H1 (cell line): ENCODE data around the gene AFG1L. TPM values are rescaled to one million over a fixed set of nuclear protein-coding genes. Genes with fewer than 3 reads are reported as not detected.

Experiments
- CTCF ChIA-PET: fragments of 300-600 bp; sonication (Branson Sonifier 250); formaldehyde crosslinking; loops from one replicate; lab custom pipeline; 2021; ENCODE audit not compliant: partially characterized antibody; lab: Charles Lee
- POLR2A ChIA-PET: fragments of 300-600 bp; sonication (Branson Sonifier 250); formaldehyde crosslinking; loops from one replicate; lab custom pipeline; 2021; ENCODE audit warnings: inconsistent platforms; ENCODE audit not compliant: partially characterized antibody; lab: Charles Lee
- DNase-seq, 2 experiments: peaks; one replicate each; pipeline versions ENCODE4 v3.0.0 to v3.0.0-alpha.2; 2010 to 2022; ENCODE audit warnings: low spot score in 2 of 2, low read depth in 1 of 2, mixed read lengths in 1 of 2
- FAIRE-seq: peaks from 2 replicates; lab custom pipeline; 2011; peaks lifted over from hg19 to GRCh38; lab: Jason Lieb, UNC
- H2AFZ ChIP-seq: 2 replicates; pipeline ENCODE4 v1.8.1; 2012; ENCODE audit warnings: low read length, inconsistent platforms
- H2AK5ac ChIP-seq: 2 replicates; pipeline ENCODE4 v1.6.1; 2013; ENCODE audit warnings: low read depth, low read length
- H2BK120ac ChIP-seq: replicated peaks from 2 replicates; pipeline ENCODE3; 2013; ENCODE audit warnings: low read depth, low read length, inconsistent platforms
- H2BK12ac ChIP-seq: 2 replicates; pipeline ENCODE4 v1.6.1; 2013; ENCODE audit warnings: low read depth, low read length
- H2BK15ac ChIP-seq: 2 replicates; pipeline ENCODE4 v1.6.1; 2013; ENCODE audit warnings: low read length
- H2BK20ac ChIP-seq: 2 replicates; pipeline ENCODE4 v1.6.1; 2013; ENCODE audit warnings: low read length
- H2BK5ac ChIP-seq: 2 replicates; pipeline ENCODE4 v1.6.1; 2013; ENCODE audit warnings: low read depth, low read length
- H3K14ac ChIP-seq: 2 replicates; pipeline ENCODE4 v1.6.1; 2013; ENCODE audit warnings: inconsistent platforms; ENCODE audit not compliant: insufficient read length
- H3K18ac ChIP-seq: 2 replicates; pipeline ENCODE4 v1.6.1; 2013; ENCODE audit warnings: low read length; ENCODE audit errors: extremely low read depth
- H3K23ac ChIP-seq: 2 replicates; pipeline ENCODE4 v1.6.1; 2013; ENCODE audit warnings: inconsistent platforms; ENCODE audit not compliant: insufficient read length
- H3K23me2 ChIP-seq: 2 replicates; pipeline ENCODE4 v1.6.1; 2013; ENCODE audit warnings: low read depth, low read length
- H3K27ac ChIP-seq: 2 replicates; pipeline ENCODE4 v1.6.1; 2011; ENCODE audit warnings: low read depth, low read length, inconsistent platforms
- H3K27me3 ChIP-seq, 4 experiments: replicated peaks in 1 of 4; 1 replicate in 1 of 4; 2 replicates in 3 of 4; pipeline versions ENCODE4 v1.6.1 to v1.8.1; 2011 to 2013; ENCODE audit warnings: low read length in 3 of 4, mild to moderate bottlenecking in 3 of 4, inconsistent platforms in 2 of 4, mixed read lengths in 2 of 4, moderate library complexity in 1 of 4; ENCODE audit not compliant: control insufficient read depth in 3 of 4, insufficient read depth in 3 of 4; ENCODE audit errors: extremely low read depth in 1 of 4
- H3K36me3 ChIP-seq, 4 experiments: 2 replicates each; pipeline versions ENCODE4 v1.6.1 to v1.8.1; 2011 to 2013; ENCODE audit warnings: mild to moderate bottlenecking in 4 of 4, low read length in 3 of 4, moderate library complexity in 2 of 4, control low read depth in 1 of 4, inconsistent platforms in 1 of 4; ENCODE audit not compliant: insufficient read depth in 4 of 4, control insufficient read depth in 2 of 4
- H3K4ac ChIP-seq: replicated peaks from 2 replicates; pipeline ENCODE3; 2013; ENCODE audit warnings: low read length, low read depth, mixed read lengths, inconsistent platforms; ENCODE audit not compliant: insufficient read length
- H3K4me1 ChIP-seq, 4 experiments: replicated peaks in 1 of 4; 1 replicate in 1 of 4; 2 replicates in 3 of 4; pipeline versions ENCODE4 v1.6.1 to v1.8.1; 2011 to 2013; ENCODE audit warnings: low read length in 3 of 4, inconsistent platforms in 2 of 4, mixed read lengths in 1 of 4; ENCODE audit not compliant: insufficient read depth in 4 of 4, control insufficient read depth in 3 of 4
- H3K4me2 ChIP-seq, 2 experiments: 2 replicates each; pipeline versions ENCODE4 v1.6.1 to v1.8.1; 2011 to 2013; ENCODE audit warnings: low read depth in 2 of 2, low read length in 2 of 2, control low read depth in 1 of 2, inconsistent platforms in 1 of 2, mild to moderate bottlenecking in 1 of 2; ENCODE audit not compliant: insufficient read depth in 1 of 2
- H3K4me3 ChIP-seq, 4 experiments: fragments of 200-600, 300-600 bp in 1 of 4; sonication (generic), shearing (Covaris generic), sonication (Bioruptor Twin) in 1 of 4; 2 replicates each; pipeline versions ENCODE4 v1.5.1 to v1.8.1; 2011 to 2016; ENCODE audit warnings: low read length in 4 of 4, low read depth in 3 of 4, control low read depth in 2 of 4, inconsistent platforms in 2 of 4, mild to moderate bottlenecking in 2 of 4, mixed read lengths in 1 of 4, moderate library complexity in 1 of 4; ENCODE audit not compliant: insufficient read depth in 2 of 4; ENCODE audit errors: extremely low read depth in 1 of 4
- H3K56ac ChIP-seq: replicated peaks from 2 replicates; pipeline ENCODE3; 2013; ENCODE audit warnings: low read depth, mild to moderate bottlenecking, mixed read lengths, low read length, inconsistent platforms; ENCODE audit not compliant: insufficient read length
- H3K79me1 ChIP-seq: 2 replicates; pipeline ENCODE4 v1.6.1; 2013; ENCODE audit warnings: low read depth, low read length, control low read depth
- H3K79me2 ChIP-seq, 2 experiments: 2 replicates each; pipeline versions ENCODE4 v1.6.1 to v1.8.1; 2012 to 2013; ENCODE audit warnings: low read length in 2 of 2, mild to moderate bottlenecking in 2 of 2, inconsistent platforms in 1 of 2; ENCODE audit not compliant: insufficient read depth in 2 of 2, control insufficient read depth in 1 of 2
- H3K9ac ChIP-seq, 4 experiments: replicated peaks in 1 of 4; 1 replicate in 1 of 4; 2 replicates in 3 of 4; pipeline versions ENCODE4 v1.6.1 to v1.8.1; 2011 to 2013; ENCODE audit warnings: low read depth in 3 of 4, low read length in 3 of 4, control low read depth in 2 of 4, mild to moderate bottlenecking in 2 of 4, moderate library complexity in 2 of 4, inconsistent platforms in 1 of 4; ENCODE audit errors: extremely low read depth in 1 of 4
- H3K9me3 ChIP-seq, 2 experiments: 2 replicates each; pipeline versions ENCODE4 v1.6.1 to v1.8.1; 2012 to 2013; ENCODE audit warnings: mild to moderate bottlenecking in 2 of 2, moderate library complexity in 2 of 2, control low read depth in 1 of 2, inconsistent platforms in 1 of 2, low read depth in 1 of 2, low read length in 1 of 2, mixed read lengths in 1 of 2; ENCODE audit not compliant: insufficient read depth in 2 of 2
- H4K20me1 ChIP-seq, 2 experiments: replicated peaks in 1 of 2; 2 replicates each; pipeline versions ENCODE3 to v1.8.1; 2011 to 2013; ENCODE audit warnings: inconsistent platforms in 2 of 2, low read length in 2 of 2, mild to moderate bottlenecking in 1 of 2; ENCODE audit not compliant: insufficient read depth in 2 of 2, control insufficient read depth in 1 of 2
- H4K5ac ChIP-seq: 2 replicates; pipeline ENCODE4 v1.6.1; 2013; ENCODE audit warnings: low read length, low read depth, mixed read lengths, inconsistent platforms; ENCODE audit not compliant: insufficient read length
- H4K8ac ChIP-seq: 2 replicates; pipeline ENCODE4 v1.8.0; 2013; ENCODE audit warnings: mild to moderate bottlenecking, moderate library complexity, low read length, inconsistent platforms; ENCODE audit not compliant: insufficient read depth; ENCODE audit errors: extremely low read depth
- H4K91ac ChIP-seq: replicated peaks from 2 replicates; pipeline ENCODE3; 2013; ENCODE audit warnings: low read length, mixed read lengths, inconsistent platforms; ENCODE audit not compliant: insufficient read length
- ATF2 ChIP-seq: IDR thresholded peaks from 2 replicates; pipeline ENCODE4 v1.6.1; 2012; ENCODE audit warnings: low read length, inconsistent platforms
- CBX8 ChIP-seq: fragments of 300-800, 300-1000 bp; sonication (generic); IDR thresholded peaks from 2 replicates; pipeline ENCODE4 v1.7.1; 2016; ENCODE audit warnings: low read depth, low read length, borderline replicate concordance
- CTCF ChIP-seq, 3 experiments: IDR thresholded peaks; 1 replicate in 2 of 3; 2 replicates in 1 of 3; pipeline versions ENCODE4 v1.5.1 to v1.6.1; 2011; ENCODE audit warnings: low read length in 3 of 3, mild to moderate bottlenecking in 3 of 3, inconsistent platforms in 2 of 3, low read depth in 1 of 3, moderate library complexity in 1 of 3; ENCODE audit not compliant: insufficient read depth in 1 of 3; ENCODE audit errors: control extremely low read depth in 1 of 3
- FOSL1 ChIP-seq: IDR thresholded peaks from 2 replicates; pipeline ENCODE4 v1.6.1; 2011; ENCODE audit warnings: mild to moderate bottlenecking, low read depth, low read length, moderate library complexity; ENCODE audit not compliant: insufficient read depth
- HDAC6 ChIP-seq: IDR thresholded peaks from one replicate; pipeline ENCODE4 v1.7.1; 2012; ENCODE audit warnings: low read depth, mild to moderate bottlenecking, inconsistent platforms, low read length, moderate library complexity
- KDM4A ChIP-seq: IDR thresholded peaks from one replicate; pipeline ENCODE4 v1.7.1; 2012; ENCODE audit warnings: low read depth, mild to moderate bottlenecking, moderate library complexity, low read length, inconsistent platforms; ENCODE audit not compliant: severe bottlenecking
- POLR2A ChIP-seq, 2 experiments: IDR thresholded peaks; 1 replicate in 1 of 2; 2 replicates in 1 of 2; pipeline ENCODE4 v1.6.1; 2011; ENCODE audit warnings: low read depth in 2 of 2, low read length in 2 of 2, mild to moderate bottlenecking in 2 of 2; ENCODE audit errors: control extremely low read depth in 1 of 2
- RAD21 ChIP-seq, 2 experiments: IDR thresholded peaks in 1 of 2; conservative IDR thresholded peaks in 1 of 2; 2 replicates each; pipeline ENCODE4 v1.6.1; 2011; ENCODE audit warnings: low read depth in 2 of 2, low read length in 2 of 2, improper control_type of control experiment in 1 of 2, inconsistent platforms in 1 of 2, mild to moderate bottlenecking in 1 of 2, moderate library complexity in 1 of 2
- SIN3A ChIP-seq, 2 experiments: IDR thresholded peaks in 1 of 2; conservative IDR thresholded peaks in 1 of 2; 2 replicates each; pipeline ENCODE4 v1.6.1; 2011 to 2012; ENCODE audit warnings: low read length in 2 of 2, improper control_type of control experiment in 1 of 2, low read depth in 1 of 2, mild to moderate bottlenecking in 1 of 2
- WGBS, 2 experiments: shearing (Covaris generic) in 1 of 2; methylation state at CpG; one replicate each; pipeline versions ENCODE4 v1.1.6 to v1.1.7; 2013 to 2015; ENCODE audit warnings: low lambda C conversion rate in 2 of 2, mixed read lengths in 2 of 2, inconsistent platforms in 1 of 2, low coverage in 1 of 2, missing lambda C conversion rate in 1 of 2; ENCODE audit not compliant: insufficient replicate concordance in 2 of 2, insufficient coverage in 1 of 2, insufficient read length in 1 of 2; ENCODE audit errors: extremely low coverage in 1 of 2, missing lambda C conversion rate in 1 of 2; 5-methylcytosine and 5-hydroxymethylcytosine counted together
- polyA plus RNA-seq, 7 experiments: library from polyadenylated mRNA; depleted of rRNA in 3 of 7; stranded (reverse) in 5 of 7; unstranded in 2 of 7; fragments of >200 nt in 5 of 7; fragments of 200-250 nt in 2 of 7; gene quantifications; 1 replicate in 5 of 7; 2 replicates in 1 of 7; 4 replicates in 1 of 7; pipeline versions ENCODE4 v1.2.1 to v1.2.3, GENCODE V29; 2011 to 2013; ENCODE audit warnings: missing spikeins in 2 of 7, mixed read lengths in 2 of 7
- total RNA-seq: library from RNA; stranded (reverse); fragmentation: NEBNext Ultra II Directional; extraction: Animal tissue kit (Norgen Biotek cat#: 25700); gene quantifications from 2 replicates; pipeline ENCODE4 v1.2.1, GENCODE V29; 2021

AFG1L gene
- total and polyA plus RNA-seq, 2 of the 8 experiments (the other 6 are each of a cell fraction or from before 2014, with no cell fraction given) = 0.98 to 5.7 TPM

- H2BK5ac ChIP-seq = no peak overlapping the region
- H2AFZ ChIP-seq = no peak overlapping the region
- no peak overlapping the region for H4K91ac ChIP-seq
- H4K8ac ChIP-seq = no peak overlapping the region
- no peaks in the 10 kb centered on the region for H3K79me2 ChIP-seq
- H3K27me3 ChIP-seq = no peaks in the 10 kb centered on the region
- no peaks in the 10 kb centered on the region for H3K23me2 ChIP-seq
- H2AK5ac ChIP-seq = no peak overlapping the region
- no peak overlapping the region for H3K4me2 ChIP-seq
- H3K23ac ChIP-seq = no peak overlapping the region
- no peak overlapping the region for H3K9ac ChIP-seq
- no peak overlapping the region for H3K56ac ChIP-seq
- no peak for FAIRE-seq
- 0 out of 7 replicates have a peak, but pooled peaks cover 0 to 2% (median 0%) of the 10 kb centered on the region in 4 experiments for H3K4me1 ChIP-seq
- CTCF ChIA-PET = interaction anchor here (0.6 to 2.8 kb wide), 5 partner anchors 9 to 309 kb away, joined by 3 to 8 read pairs (median 6); no protein-coding TSS in a partner anchor
- no peak overlapping the region for H2BK120ac ChIP-seq
- no peak overlapping the region for H3K18ac ChIP-seq
- H3K36me3 ChIP-seq = no peaks in the 10 kb centered on the region
- H3K4me3 ChIP-seq = no peak overlapping the region
- H2BK15ac ChIP-seq = no peak overlapping the region
- no peak overlapping the region for H2BK20ac ChIP-seq
- H2BK12ac ChIP-seq = no peak overlapping the region; the same call in 1 of the 2 replicates
- H3K4ac ChIP-seq = no peak overlapping the region
- no peaks in the 10 kb centered on the region for H3K9me3 ChIP-seq
- 87% methylated on average over 3 of the region's 3 CpGs; no CpG with 5 or more reads in 1 of the 2 experiments for WGBS, 2 experiments
- POLR2A ChIA-PET = interaction anchor here (1.1 kb wide), 1 partner anchor 31 kb away, joined by 3 read pairs; no protein-coding TSS in a partner anchor
- no peak for DNase-seq
- no peak overlapping the region for H4K5ac ChIP-seq
- no peaks in the 10 kb centered on the region for H4K20me1 ChIP-seq
- H3K27ac ChIP-seq = no peak overlapping the region
- H3K79me1 ChIP-seq = no peaks in the 10 kb centered on the region
- H3K14ac ChIP-seq = no peak overlapping the region
- TF ChIP-seq SIN3A (conservative IDR thresholded peaks at IDR 0.05 in 1 of 2, IDR thresholded peaks at IDR 0.05 in 1 of 2; ENCODE audit: low read depth in 1 of 2, low read length in 2 of 2) (no peak), CTCF (IDR thresholded peaks at IDR 0.05; ENCODE audit: control extremely low read depth in 1 of 3, insufficient read depth in 1 of 3, low read depth in 1 of 3, low read length in 3 of 3) (no peak), KDM4A (no peak), FOSL1 (no peak), POLR2A (IDR thresholded peaks at IDR 0.05; ENCODE audit: control extremely low read depth in 1 of 2, low read depth in 2 of 2, low read length in 2 of 2) (no peak), RAD21 (IDR thresholded peaks at IDR 0.05 in 1 of 2, conservative IDR thresholded peaks at IDR 0.05 in 1 of 2; ENCODE audit: low read depth in 2 of 2, low read length in 2 of 2) (no peak), ATF2 (no peak), CBX8 (no peak), HDAC6 (no peak)
Observed at GRCh38 chr6:108528878-108529277, 234.0 kb downstream of the AFG1L start.
